Adrenal gland (tissue), 5 donors: Measurements from ENCODE around the gene FAM89A.

Experiments used
- CTCF ChIP-seq, 6 experiments: fragments of 450-650 bp in 4 of 6; fragments of 200-600 bp in 2 of 6; sonication (generic) in 1 of 6; IDR thresholded peaks; 1 replicate in 5 of 6; 2 replicates in 1 of 6; pipeline versions ENCODE4 v1.5.1 to v1.8.0; 2016 to 2021; ENCODE audit warnings: antibody characterized with exemption in 6 of 6, mild to moderate bottlenecking in 2 of 6, moderate library complexity in 1 of 6
- POLR2A ChIP-seq, 2 donors: fragments of 450-650 bp; IDR thresholded peaks; one replicate each; pipeline ENCODE4 v1.6.1; 2017; ENCODE audit warnings: antibody characterized with exemption in 2 of 2, mild to moderate bottlenecking in 2 of 2, moderate library complexity in 1 of 2
- donor health status: DM: no; HTN: no; CAD: no.

DNA sequence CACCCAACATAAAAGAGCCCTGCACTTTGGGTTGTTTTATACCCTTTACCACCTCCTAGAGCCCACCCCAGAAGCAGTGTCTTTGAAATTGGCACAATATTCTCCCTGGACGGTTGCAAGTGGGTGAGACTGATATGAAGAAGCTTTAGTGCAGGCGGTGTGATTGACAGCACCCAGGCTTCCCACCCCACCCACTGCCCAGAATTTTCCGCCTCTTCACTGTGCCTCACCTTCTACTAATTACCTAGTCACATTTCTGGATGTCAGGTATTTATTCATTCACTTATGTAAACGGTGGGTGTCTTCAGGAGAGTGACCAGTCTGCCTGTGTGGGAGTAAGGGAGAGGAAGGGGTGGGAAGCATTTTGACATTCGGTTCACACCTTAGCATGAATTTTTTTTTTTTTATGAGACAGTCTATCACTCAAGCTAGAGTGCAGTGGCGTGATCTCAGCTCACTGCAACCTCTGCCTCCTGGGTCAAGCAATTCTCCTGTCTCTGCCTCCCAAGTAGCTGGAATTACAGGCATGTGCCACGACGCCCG, 1.7 kb upstream of the FAM89A start:
- TF ChIP-seq POLR2A (IDR thresholded peaks at IDR 0.05) (no peak), CTCF (IDR thresholded peaks at IDR 0.05) (no peak)
